Heart left ventricle (tissue), 16 donors: Measurements from ENCODE around the gene IMMP2L. TPM values are rescaled to one million over a fixed set of nuclear protein-coding genes. Genes with fewer than 3 reads are reported as not detected.
A peak's percentile ranks its signal among the peaks of the same experiment; 100 is the strongest.

ENCODE experiments used
- ATAC-seq, 4 donors: fragments of 200-7000 bp; cut with Tn5 transposase; one replicate each; pipeline ENCODE4 v1.9.1; 2020 to 2022; ENCODE audit warnings: moderate library complexity in 4 of 4, mild to moderate bottlenecking in 3 of 4, moderate number of reproducible peaks in 1 of 4
- DNase-seq, 5 donors: peaks; one replicate each; pipeline ENCODE4 v3.0.0-alpha.2; 2020
- H3K27ac ChIP-seq, 12 donors: fragments of 200-600 bp; sonication (generic) in 4 of 12; one replicate each; pipeline versions ENCODE4 v1.5.0 to v1.8.0; 2016 to 2022; ENCODE audit warnings: mild to moderate bottlenecking in 2 of 12
- H3K27me3 ChIP-seq, 9 donors: fragments of 200-600 bp; sonication (generic) in 2 of 9; one replicate each; pipeline versions ENCODE4 v1.5.1 to v1.8.0; 2016 to 2022; ENCODE audit warnings: mild to moderate bottlenecking in 3 of 9
- H3K36me3 ChIP-seq, 9 donors: fragments of 200-600 bp; sonication (generic) in 2 of 9; one replicate each; pipeline versions ENCODE4 v1.5.0 to v1.8.0; 2018 to 2022; ENCODE audit warnings: mild to moderate bottlenecking in 2 of 9
- H3K4me1 ChIP-seq, 12 donors: fragments of 200-600 bp; sonication (generic) in 4 of 12; one replicate each; pipeline versions ENCODE4 v1.5.0 to v1.8.0; 2016 to 2022; ENCODE audit warnings: mild to moderate bottlenecking in 3 of 12
- H3K4me3 ChIP-seq, 12 donors: fragments of 200-600 bp; sonication (generic) in 4 of 12; one replicate each; pipeline versions ENCODE4 v1.5.0 to v1.8.0; 2017 to 2022; ENCODE audit warnings: mild to moderate bottlenecking in 9 of 12, moderate library complexity in 4 of 12
- H3K9me3 ChIP-seq, 12 donors: fragments of 200-600 bp; sonication (generic) in 4 of 12; one replicate each; pipeline versions ENCODE4 v1.5.0 to v1.8.0; 2016 to 2022; ENCODE audit warnings: mild to moderate bottlenecking in 1 of 12
- POLR2A ChIP-seq, 2 donors: fragments of 450-650 bp; IDR thresholded peaks; one replicate each; pipeline ENCODE4 v1.6.1; 2017; ENCODE audit warnings: antibody characterized with exemption in 2 of 2, mild to moderate bottlenecking in 2 of 2, moderate library complexity in 2 of 2
- WGBS, 4 donors: extraction: QIAGEN DNeasy Blood & Tissue Kit in 2 of 4; methylation state at CpG; one replicate each; pipeline versions ENCODE4 v1.1.5 to v1.1.7; 2013 to 2018; 5-methylcytosine and 5-hydroxymethylcytosine counted together
- intact Hi-C, 10 donors: fragments of 100-400 bp; cut with DNase I; formaldehyde crosslinking; loops; one replicate each; pipeline versions ENCODE4 v1.11.1 to v1.14.2; 2022
- polyA plus RNA-seq, 2 donors: library from polyadenylated mRNA; stranded (reverse); fragments of 200-250 nt; gene quantifications; one replicate each; pipeline ENCODE4 v1.2.3, GENCODE V29; 2013
- total RNA-seq, 9 donors: library from RNA; depleted of rRNA in 2 of 9; stranded (reverse); fragments of >200 nt in 2 of 9; fragmentation: NEBNext Ultra II Directional in 3 of 9; extraction: Animal tissue kit (Norgen Biotek cat#: 25700) in 3 of 9; gene quantifications; one replicate each; pipeline versions ENCODE4 v1.1.0 to v1.2.4, GENCODE V29; 2016 to 2023
- TF ChIP-seq, protein P1 (sequence below), 12 donors: fragments of 200-600 bp; sonication (generic) in 4 of 12; IDR thresholded peaks; one replicate each; pipeline versions ENCODE4 v1.5.0 to v1.8.0; 2018 to 2022; ENCODE audit warnings: antibody characterized with exemption in 12 of 12, mild to moderate bottlenecking in 5 of 12
- donor health status: ischemic (EF 13 %, LVEDD 7.1; RV severe dilation, severe dysfunction).
- donor health status: healthy with polysubstance abuse.
- donor health status: DM: no; HTN: yes; CAD: no.
- donor health status: DM: no; HTN: no; CAD: no.
- donor health status: ischemic (EF 25% LVEDD 6.9; RV normal size, moderate dysfunction).
- donor health status: ischemic (EF 25% LVEDD 5.7; RV mildly dilated, moderate dysfunction).
- donor health status: healthy.
- donor health status: DM: yes; HTN: yes; CAD: no.
- donor health status: ischemic (EF 35%, LVEDD 5.7; RV mildly dilated, moderate dysfunction).
- donor health status: nonischemic (EF 11% LVEDD 7.7; RV severe dilation, severe dysfunction).
- donor health status: DM: yes; HTN: yes; CAD: no.
- donor health status: PGD.
- donor health status: ischemic (EF 29% LVEDD 5.4; RV normal size, mild dysfunction).
- donor health status: nonischemic (EF 23%, LVEDD 6.1; RV moderate dilation, normal function).

Gene IMMP2L
- total and polyA plus RNA-seq, 11 donors, result 5.1 to 17.2 (median 15.9) TPM

GRCh38 chr7:111096997-111097396, 465.3 kb downstream of the IMMP2L start:
- 85 to 92% (median 89%) methylated on average over 3 of the region's 3 CpGs for WGBS, 4 donors
- intact Hi-C loops, result loop anchor here in 7 of 10 donors (5.0 to 10.0 kb wide), 5 partner anchors 388 to 638 kb away; no protein-coding TSS in a partner anchor
- ATAC-seq, result no peak

DNA sequence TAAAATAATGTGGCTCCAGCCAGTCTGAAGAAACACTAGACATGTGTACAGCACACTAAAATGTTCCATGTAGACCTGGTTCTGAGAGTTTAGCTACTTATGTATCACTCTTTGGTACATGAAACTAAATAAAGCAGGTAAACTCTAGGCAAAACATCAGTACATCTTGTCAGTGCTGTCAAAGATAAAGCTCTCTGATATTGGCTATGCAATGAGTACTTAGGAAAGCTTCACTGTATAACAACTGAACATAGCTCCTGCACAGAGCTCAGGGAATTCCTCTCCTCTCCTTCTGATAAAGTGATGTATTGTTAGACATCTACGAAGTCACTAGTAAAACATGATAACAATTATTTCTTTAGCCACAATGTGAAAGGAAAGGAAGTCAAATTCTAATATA, 467.9 kb downstream of the IMMP2L start:
- Histone ChIP-seq H3K27ac (no peak overlapping the region), H3K9me3 (no peaks in the 10 kb centered on the region), H3K4me3 (no peak overlapping the region), H3K27me3 (no peaks in the 10 kb centered on the region), H3K36me3 (no peaks in the 10 kb centered on the region), H3K4me1 (peaks cover 0 to 27% (median 10%) of the 10 kb centered on the region in 12 donors)
- ATAC-seq (no peak), DNase-seq (no peak)
- 41 to 56% (median 47%) methylated on average over 1 of the region's 1 CpG for WGBS, 4 donors
- no peak for TF ChIP-seq POLR2A (IDR thresholded peaks at IDR 0.05)
- TF ChIP-seq, protein P1, sequence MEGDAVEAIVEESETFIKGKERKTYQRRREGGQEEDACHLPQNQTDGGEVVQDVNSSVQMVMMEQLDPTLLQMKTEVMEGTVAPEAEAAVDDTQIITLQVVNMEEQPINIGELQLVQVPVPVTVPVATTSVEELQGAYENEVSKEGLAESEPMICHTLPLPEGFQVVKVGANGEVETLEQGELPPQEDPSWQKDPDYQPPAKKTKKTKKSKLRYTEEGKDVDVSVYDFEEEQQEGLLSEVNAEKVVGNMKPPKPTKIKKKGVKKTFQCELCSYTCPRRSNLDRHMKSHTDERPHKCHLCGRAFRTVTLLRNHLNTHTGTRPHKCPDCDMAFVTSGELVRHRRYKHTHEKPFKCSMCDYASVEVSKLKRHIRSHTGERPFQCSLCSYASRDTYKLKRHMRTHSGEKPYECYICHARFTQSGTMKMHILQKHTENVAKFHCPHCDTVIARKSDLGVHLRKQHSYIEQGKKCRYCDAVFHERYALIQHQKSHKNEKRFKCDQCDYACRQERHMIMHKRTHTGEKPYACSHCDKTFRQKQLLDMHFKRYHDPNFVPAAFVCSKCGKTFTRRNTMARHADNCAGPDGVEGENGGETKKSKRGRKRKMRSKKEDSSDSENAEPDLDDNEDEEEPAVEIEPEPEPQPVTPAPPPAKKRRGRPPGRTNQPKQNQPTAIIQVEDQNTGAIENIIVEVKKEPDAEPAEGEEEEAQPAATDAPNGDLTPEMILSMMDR (IDR thresholded peaks at IDR 0.05), result no peak
- intact Hi-C loops, result loop anchor here in 9 of 10 donors (5.0 to 10.0 kb wide), 7 partner anchors 390 to 643 kb away; no protein-coding TSS in a partner anchor

More at GRCh38 chr7:111096997-111097396, 465.3 kb downstream of the IMMP2L start:
- DNase-seq, result no peak
- H3K27me3 ChIP-seq, result no peaks in the 10 kb centered on the region
- no peak overlapping the region for H3K27ac ChIP-seq
- no peak overlapping the region for H3K4me3 ChIP-seq
- H3K4me1 ChIP-seq, result peaks cover 0 to 11% (median 4%) of the 10 kb centered on the region in 12 donors
- no peaks in the 10 kb centered on the region for H3K9me3 ChIP-seq
- no peaks in the 10 kb centered on the region for H3K36me3 ChIP-seq
- TF ChIP-seq POLR2A (IDR thresholded peaks at IDR 0.05), result no peak
- TF ChIP-seq, protein P1 (IDR thresholded peaks at IDR 0.05), result no peak

DNA sequence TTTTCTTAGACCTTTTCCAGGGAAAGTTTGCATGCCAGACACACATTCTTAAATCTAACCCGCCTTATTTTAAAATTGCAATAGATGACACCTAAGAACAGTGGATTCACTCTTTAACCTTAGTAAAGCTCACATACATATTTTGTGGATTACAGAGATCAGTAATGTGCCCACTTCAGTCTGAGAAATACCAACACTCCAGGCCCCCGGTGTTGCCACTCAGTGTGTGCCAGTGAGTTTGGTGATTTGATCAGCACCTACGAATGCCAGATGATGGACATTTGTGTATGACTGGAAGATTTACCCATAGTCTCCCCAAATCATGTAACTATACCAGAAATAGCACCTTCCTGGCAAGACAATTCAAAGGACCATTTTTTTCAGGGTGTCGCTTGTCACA, 468.8 kb downstream of the IMMP2L start:
- intact Hi-C loops, result loop anchor here in 9 of 10 donors (5.0 to 10.0 kb wide), 7 partner anchors 391 to 644 kb away; no protein-coding TSS in a partner anchor
- TF ChIP-seq POLR2A (IDR thresholded peaks at IDR 0.05), result no peak
- TF ChIP-seq, protein P1 (IDR thresholded peaks at IDR 0.05), result no peak
- Histone ChIP-seq H3K4me3 (peak overlapping the region in 4 of 12 donors; percentile 57 to 63 (median 58)), H3K9me3 (no peaks in the 10 kb centered on the region), H3K27ac (no peak overlapping the region), H3K4me1 (peaks cover 0 to 27% (median 8%) of the 10 kb centered on the region in 12 donors), H3K27me3 (no peaks in the 10 kb centered on the region), H3K36me3 (no peaks in the 10 kb centered on the region)
- DNase-seq (no peak), ATAC-seq (no peak)
- 75 to 89% (median 84%) methylated on average over 4 of the region's 4 CpGs for WGBS, 4 donors

DNA sequence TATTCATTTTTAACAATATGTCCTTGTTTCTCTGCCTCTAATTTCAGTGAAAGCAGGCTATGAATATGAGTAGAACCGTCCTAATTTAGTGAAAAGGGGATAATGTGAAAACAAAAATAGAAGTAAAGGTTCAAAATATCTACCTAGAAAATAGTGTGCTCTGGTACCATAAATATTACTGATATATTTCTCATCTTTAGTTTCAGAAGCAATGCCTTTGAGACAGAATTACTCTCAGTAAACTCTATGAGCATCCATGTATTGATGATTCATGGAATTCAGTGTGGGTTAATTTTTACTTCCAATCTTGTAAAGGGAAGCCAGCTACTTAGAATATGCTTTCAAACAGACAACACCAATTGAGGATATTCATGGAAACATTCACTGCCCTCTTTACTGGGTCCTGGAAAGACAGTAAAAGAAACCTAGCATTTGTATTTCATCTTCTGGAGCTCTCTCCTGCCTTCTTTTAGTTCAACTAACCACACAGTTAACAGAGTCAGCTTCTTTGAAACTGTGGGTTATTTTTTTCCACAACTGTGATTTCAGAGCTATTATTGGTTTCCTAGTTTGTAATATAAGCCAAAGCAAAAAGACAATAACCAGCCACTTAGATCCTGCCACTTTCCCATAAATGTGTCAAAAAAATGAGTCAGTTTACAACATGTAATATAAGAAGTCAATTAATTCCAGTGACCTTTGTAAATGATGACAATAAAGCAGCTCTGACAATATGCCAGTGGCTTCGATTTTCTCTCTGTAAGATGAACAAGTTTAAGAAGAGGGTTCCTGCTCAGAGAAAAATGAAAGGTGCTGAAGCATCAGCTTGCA, 469.7 kb downstream of the IMMP2L start:
- H3K27me3 ChIP-seq, result no peaks in the 10 kb centered on the region
- WGBS, 4 donors, result 47 to 60% (median 53%) methylated on average over 2 of the region's 2 CpGs
- no peaks in the 10 kb centered on the region for H3K9me3 ChIP-seq
- no peak for ATAC-seq
- peak overlapping the region in 8 of 12 donors; percentile 44 to 63 (median 54) for H3K4me3 ChIP-seq
- TF ChIP-seq, protein P1 (IDR thresholded peaks at IDR 0.05), result no peak
- TF ChIP-seq POLR2A (IDR thresholded peaks at IDR 0.05), result no peak
- no peak overlapping the region for H3K27ac ChIP-seq
- DNase-seq, result no peak
- no peaks in the 10 kb centered on the region for H3K36me3 ChIP-seq
- intact Hi-C loops, result loop anchor here in 9 of 10 donors (5.0 to 10.0 kb wide), 7 partner anchors 392 to 645 kb away; no protein-coding TSS in a partner anchor
- peaks cover 0 to 27% (median 8%) of the 10 kb centered on the region in 12 donors for H3K4me1 ChIP-seq
